ENCODE results near the gene KBTBD4. TPM values are rescaled to one million over a fixed set of nuclear protein-coding genes. Genes with fewer than 3 reads are reported as not detected.

KBTBD4 gene
- total and polyA plus RNA-seq, 2 of the 13 experiments (the other 11 are each of a cell fraction or from before 2014, with no cell fraction given), result 8.5 to 12.8 TPM

DNA sequence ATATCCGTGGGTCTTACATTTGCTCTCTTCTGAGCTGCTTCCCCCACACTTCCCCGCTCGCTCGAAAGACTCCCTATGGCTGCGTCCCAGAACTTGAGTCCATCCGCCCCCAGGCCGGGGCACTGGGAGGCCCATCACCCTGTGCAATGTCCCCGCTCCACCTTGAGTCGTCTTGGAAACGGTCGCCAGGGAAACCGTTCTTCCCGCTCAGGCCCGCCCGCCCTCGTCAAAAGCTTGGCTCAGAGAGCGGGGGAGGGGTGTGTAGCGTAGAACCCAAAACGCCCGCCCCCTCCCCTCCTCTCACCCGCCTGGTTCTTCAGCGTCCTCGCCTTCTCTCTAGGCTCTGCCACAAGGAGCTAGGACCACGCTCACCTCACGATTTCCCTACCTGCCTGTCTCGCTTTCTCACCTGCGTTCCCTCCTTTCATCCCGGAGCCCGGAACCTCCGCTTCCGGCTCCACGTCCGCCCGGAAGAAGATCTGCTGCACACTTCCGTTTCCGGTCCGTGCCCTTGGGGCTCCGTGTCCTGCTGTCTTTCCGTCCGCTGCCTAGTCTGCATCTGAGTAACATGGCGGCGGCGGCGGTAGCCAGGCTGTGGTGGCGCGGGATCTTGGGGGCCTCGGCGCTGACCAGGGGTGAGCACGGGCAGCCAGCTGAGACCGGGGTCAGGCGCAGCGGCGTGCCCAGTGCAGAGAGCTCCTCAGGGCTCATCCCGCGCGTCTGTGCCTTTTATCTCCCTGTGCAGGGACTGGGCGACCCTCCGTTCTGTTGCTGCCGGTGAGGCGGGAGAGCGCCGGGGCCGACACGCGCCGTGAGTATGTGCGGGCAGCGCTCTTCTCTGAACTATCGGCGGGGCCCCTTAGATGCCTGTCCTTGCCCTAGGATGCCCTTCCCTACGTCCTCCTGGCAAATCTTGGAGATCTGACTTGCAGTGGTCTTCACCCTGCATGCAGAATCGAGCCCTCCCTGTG is at the start of gene KBTBD4, which contains the start of gene NDUFS3 (continued):
- TF ChIP-seq KLF13 (CRISPR knock-in tag; IDR thresholded peaks at IDR 0.05) (0 out of 2 replicates have a peak, but pooled peaks have one; percentile 72), HNRNPLL (IDR thresholded peaks at IDR 0.05; ENCODE audit: low read depth, low read length, poor library complexity, severe bottlenecking) (peak; percentile 75), NR2F6 (IDR thresholded peaks at IDR 0.05) (no peak), NR2F6 (CRISPR knock-in tag; IDR thresholded peaks at IDR 0.05) (peak; percentile 65), ZNF572 (CRISPR knock-in tag; IDR thresholded peaks at IDR 0.05) (peak; percentile 95; the same call in 1 of the 2 replicates), TEAD3 (CRISPR knock-in tag; optimal IDR thresholded peaks at IDR 0.05; ENCODE audit: borderline replicate concordance) (peak; percentile 69), ZNF564 (CRISPR knock-in tag; IDR thresholded peaks at IDR 0.05) (peak; percentile 83; the same call in 1 of the 2 replicates), RBM39 (IDR thresholded peaks at IDR 0.05; ENCODE audit: low read depth, low read length, poor library complexity, severe bottlenecking) (peak; percentile 95), ZNF768 (CRISPR knock-in tag; IDR thresholded peaks at IDR 0.05) (peak; percentile 73), FOXC1 (CRISPR knock-in tag; IDR thresholded peaks at IDR 0.05; ENCODE audit: borderline replicate concordance) (peak; percentile 86), ZBTB7B (CRISPR knock-in tag; IDR thresholded peaks at IDR 0.05) (peak; percentile 68; the same call in 1 of the 2 replicates), NFYB (CRISPR knock-in tag; IDR thresholded peaks at IDR 0.05) (0 out of 2 replicates have a peak, but pooled peaks have one; percentile 9), ZMYM2 (CRISPR knock-in tag; IDR thresholded peaks at IDR 0.05) (0 out of 2 replicates have a peak, but pooled peaks have one; percentile 42), ARNT2 (CRISPR knock-in tag; IDR thresholded peaks at IDR 0.05; ENCODE audit: low read depth) (peak; percentile 66), TBX2 (CRISPR knock-in tag; IDR thresholded peaks at IDR 0.05; ENCODE audit: borderline replicate concordance) (peak; percentile 88), AGO1 (IDR thresholded peaks at IDR 0.05; ENCODE audit: low read depth, low read length, poor library complexity, severe bottlenecking) (peak; percentile 88), ZNF207 (IDR thresholded peaks at IDR 0.05; ENCODE audit: borderline replicate concordance) (no peak), PRPF4 (IDR thresholded peaks at IDR 0.05; ENCODE audit: low read depth, low read length, poor library complexity, severe bottlenecking) (peak; percentile 80)
- TF ChIP-seq, protein P1, sequence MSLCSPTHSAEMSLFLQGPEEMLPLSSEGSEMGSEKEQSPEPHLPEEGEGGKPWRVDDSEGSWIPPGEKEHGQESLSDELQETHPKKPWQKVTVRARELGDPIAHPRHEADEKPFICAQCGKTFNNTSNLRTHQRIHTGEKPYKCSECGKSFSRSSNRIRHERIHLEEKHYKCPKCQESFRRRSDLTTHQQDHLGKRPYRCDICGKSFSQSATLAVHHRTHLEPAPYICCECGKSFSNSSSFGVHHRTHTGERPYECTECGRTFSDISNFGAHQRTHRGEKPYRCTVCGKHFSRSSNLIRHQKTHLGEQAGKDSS (CRISPR knock-in tag; IDR thresholded peaks at IDR 0.05; ENCODE audit: borderline replicate concordance, low read depth), result peak; percentile 98
- TF ChIP-seq, protein P2, sequence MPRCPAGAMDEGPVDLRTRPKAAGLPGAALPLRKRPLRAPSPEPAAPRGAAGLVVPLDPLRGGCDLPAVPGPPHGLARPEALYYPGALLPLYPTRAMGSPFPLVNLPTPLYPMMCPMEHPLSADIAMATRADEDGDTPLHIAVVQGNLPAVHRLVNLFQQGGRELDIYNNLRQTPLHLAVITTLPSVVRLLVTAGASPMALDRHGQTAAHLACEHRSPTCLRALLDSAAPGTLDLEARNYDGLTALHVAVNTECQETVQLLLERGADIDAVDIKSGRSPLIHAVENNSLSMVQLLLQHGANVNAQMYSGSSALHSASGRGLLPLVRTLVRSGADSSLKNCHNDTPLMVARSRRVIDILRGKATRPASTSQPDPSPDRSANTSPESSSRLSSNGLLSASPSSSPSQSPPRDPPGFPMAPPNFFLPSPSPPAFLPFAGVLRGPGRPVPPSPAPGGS (CRISPR knock-in tag; IDR thresholded peaks at IDR 0.05), result peak; percentile 93
